Middle frontal gyrus (tissue), 1 donor: ENCODE results near the gene NGEF.
A peak's percentile ranks its signal among the peaks of the same experiment; 100 is the strongest.
"Not testable (repeated sequence)": the region's sequence is repeated elsewhere in the genome, so short reads cannot be mapped to it uniquely, and the experiment has no call there.

ENCODE experiments used
- DNase-seq: peaks from one replicate; pipeline ENCODE4 v3.0.0-alpha.2; 2015; ENCODE audit warnings: low spot score; ENCODE audit errors: extremely low spot score

The NGEF gene

GRCh38 chr2:233013027-233013461 is at the start of gene NGEF:
Gene NGEF, minus strand, starts transcription at chr2:233013256. Its CDS starts 38,366 bp downstream, at chr2:232974890.
- DNase-seq: no peak

GRCh38 chr2:233062451-233062850 is 49.4 kb upstream of the NGEF start:
- no peak for DNase-seq

GRCh38 chr2:233061591-233062450 is 48.8 kb upstream of the NGEF start:
- no peak for DNase-seq

GRCh38 chr2:233060980-233061590 is 48.0 kb upstream of the NGEF start:
- no peak for DNase-seq

- DNase-seq: no peak
These were observed 47.5 kb upstream of the NGEF start for GRCh38 chr2:233060501-233060979.

GRCh38 chr2:233059797-233060500 is 46.9 kb upstream of the NGEF start, which contains the start of gene INPP5D:
Gene INPP5D, plus strand, starts transcription at chr2:233060342. Its CDS starts 137 bp downstream, at chr2:233060479.
- no peak for DNase-seq

GRCh38 chr2:233059547-233059796 is 46.4 kb upstream of the NGEF start:
- no peak for DNase-seq

- DNase-seq: no peak
These were observed 45.9 kb upstream of the NGEF start for GRCh38 chr2:233058717-233059546.

- DNase-seq: no peak
These were observed 44.0 kb upstream of the NGEF start for GRCh38 chr2:233056961-233057605.

GRCh38 chr2:233055362-233055761 is 42.3 kb upstream of the NGEF start:
- DNase-seq: no peak

- DNase-seq: no peak
These were observed 41.1 kb upstream of the NGEF start for GRCh38 chr2:233053928-233054784.

GRCh38 chr2:233052517-233052916 is 39.5 kb upstream of the NGEF start:
- DNase-seq: not testable (repeated sequence)

GRCh38 chr2:233051241-233052149 is 38.4 kb upstream of the NGEF start:
- no peak for DNase-seq

- DNase-seq: no peak
These were observed 36.2 kb upstream of the NGEF start for GRCh38 chr2:233049194-233049761.

- DNase-seq: no peak
These were observed 35.6 kb upstream of the NGEF start for GRCh38 chr2:233048569-233049193.

- peak; percentile 55 for DNase-seq
These were observed 34.6 kb upstream of the NGEF start for GRCh38 chr2:233047667-233048066.

- no peak for DNase-seq
These were observed 34.1 kb upstream of the NGEF start for GRCh38 chr2:233047206-233047605.
